SU-DHL-6 (cell line): Measurements from ENCODE around the gene EHBP1.

Experiments
- H2AFZ ChIP-seq: fragments of 200-600 bp; sonication (generic); 2 replicates; pipeline ENCODE4 v1.6.1; 2014; ENCODE audit warnings: low read depth, mild to moderate bottlenecking, moderate library complexity, mixed read lengths, antibody characterized with exemption, low read length; ENCODE audit not compliant: severe bottlenecking
- H3F3A ChIP-seq: fragments of 200-600 bp; shearing (Covaris generic); 2 replicates; pipeline ENCODE4 v1.6.0; 2016; ENCODE audit warnings: antibody characterized with exemption, mild to moderate bottlenecking; ENCODE audit not compliant: insufficient read depth
- H3K27ac ChIP-seq: fragments of 200-600 bp; sonication (generic); 2 replicates; pipeline ENCODE4 v1.5.1; 2016; ENCODE audit warnings: low read depth, mild to moderate bottlenecking, low read length, moderate library complexity, mixed read lengths
- H3K27me3 ChIP-seq: fragments of 200-600 bp; sonication (generic), shearing (Covaris generic); 2 replicates; pipeline ENCODE4 v1.6.0; 2014; ENCODE audit warnings: mild to moderate bottlenecking, low read length
- H3K36me3 ChIP-seq: fragments of 200-600 bp; sonication (generic); 2 replicates; pipeline ENCODE4 v1.6.1; 2014; ENCODE audit warnings: mild to moderate bottlenecking, low read length, mixed read lengths
- H3K4me2 ChIP-seq: fragments of 300-600, 200-600 bp; shearing (Covaris generic), sonication (generic); 2 replicates; pipeline ENCODE4 v1.6.0; 2014; ENCODE audit warnings: low read length, low read depth, mild to moderate bottlenecking; ENCODE audit not compliant: poor library complexity, severe bottlenecking
- H3K4me3 ChIP-seq: fragments of 200-600 bp; sonication (generic); 2 replicates; pipeline ENCODE4 v1.5.1; 2014; ENCODE audit warnings: antibody characterized with exemption, low read length, mild to moderate bottlenecking, mixed read lengths; ENCODE audit not compliant: insufficient read depth, poor library complexity, severe bottlenecking
- H3K79me2 ChIP-seq: fragments of 200-600 bp; sonication (generic); 2 replicates; pipeline ENCODE4 v1.6.1; 2014; ENCODE audit warnings: mild to moderate bottlenecking, low read length, moderate library complexity; ENCODE audit not compliant: insufficient read depth
- H3K9ac ChIP-seq: fragments of 200-600 bp; sonication (generic); 2 replicates; pipeline ENCODE4 v1.7.0; 2014; ENCODE audit warnings: mild to moderate bottlenecking, low read length
- H3K9me2 ChIP-seq: fragments of 200-600 bp; sonication (generic); replicated peaks from 2 replicates; pipeline ENCODE4 v1.6.1; 2014; ENCODE audit warnings: low read length; ENCODE audit not compliant: insufficient read depth
- H3K9me3 ChIP-seq: fragments of 200-600 bp; sonication (generic); 2 replicates; pipeline ENCODE4 v1.6.1; 2014; ENCODE audit warnings: low read length, mixed read lengths; ENCODE audit not compliant: insufficient read depth
- H4K20me1 ChIP-seq: fragments of 200-600 bp; sonication (generic); 2 replicates; pipeline ENCODE4 v1.6.1; 2014; ENCODE audit warnings: low read depth, mild to moderate bottlenecking, antibody characterized with exemption, low read length, moderate library complexity, mixed read lengths
- CTCF ChIP-seq: fragments of 200-600 bp; sonication (generic); IDR thresholded peaks from one replicate; pipeline ENCODE4 v1.5.1; 2017; ENCODE audit warnings: antibody characterized with exemption, mild to moderate bottlenecking, low read length, moderate library complexity; ENCODE audit not compliant: insufficient read depth, poor library complexity, severe bottlenecking
- EZH2phosphoT487 ChIP-seq: fragments of 200-600 bp; sonication (generic), shearing (Covaris generic); conservative IDR thresholded peaks from 2 replicates; pipeline ENCODE4 v1.6.1; 2018; ENCODE audit warnings: mild to moderate bottlenecking, antibody characterized with exemption, low read length, moderate library complexity, mixed read lengths

EHBP1 gene

GRCh38 chr2:62871506-62871905 is 166.0 kb downstream of the EHBP1 start:
- Histone ChIP-seq H3F3A (no peaks in the 10 kb centered on the region), H3K27me3 (no peaks in the 10 kb centered on the region), H3K4me2 (no peak overlapping the region), H3K9me2 (no peaks in the 10 kb centered on the region), H3K9ac (no peak overlapping the region), H4K20me1 (no peaks in the 10 kb centered on the region), H3K9me3 (peaks cover 7% of the 10 kb centered on the region; the same call in 1 of the 2 replicates), H3K4me3 (no peak overlapping the region), H3K79me2 (no peaks in the 10 kb centered on the region), H3K27ac (no peak overlapping the region), H2AFZ (no peak overlapping the region), H3K36me3 (peaks cover 18% of the 10 kb centered on the region)
- TF ChIP-seq EZH2phosphoT487 (no peak), CTCF (no peak)

DNA sequence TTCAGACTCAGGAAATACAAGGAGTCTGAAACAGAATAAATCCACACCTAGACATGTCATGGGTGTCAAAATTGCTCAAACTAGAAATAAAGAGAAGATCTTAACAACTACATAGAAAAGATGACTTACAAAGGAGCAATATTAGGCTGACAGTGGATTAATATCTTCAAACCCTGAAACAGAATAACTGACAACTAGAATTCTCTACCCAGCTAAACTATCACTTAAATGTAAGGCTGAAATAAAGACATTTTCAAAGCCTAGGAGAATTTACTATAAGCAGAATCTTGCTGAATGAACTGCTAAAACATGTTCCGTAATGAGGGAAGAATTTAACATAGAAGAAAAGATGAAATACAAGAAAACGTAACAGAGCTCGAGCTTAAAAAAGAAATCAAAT is 168.1 kb downstream of the EHBP1 start:
- H3K9ac ChIP-seq, result no peak overlapping the region
- H3F3A ChIP-seq, result no peaks in the 10 kb centered on the region
- no peak overlapping the region for H3K4me2 ChIP-seq
- H3K27me3 ChIP-seq, result no peaks in the 10 kb centered on the region
- no peaks in the 10 kb centered on the region for H3K9me2 ChIP-seq
- peaks cover 16% of the 10 kb centered on the region for H3K36me3 ChIP-seq
- H3K79me2 ChIP-seq, result no peaks in the 10 kb centered on the region
- peaks cover 7% of the 10 kb centered on the region; the same call in 1 of the 2 replicates for H3K9me3 ChIP-seq
- no peak overlapping the region for H3K4me3 ChIP-seq
- no peaks in the 10 kb centered on the region for H4K20me1 ChIP-seq
- TF ChIP-seq EZH2phosphoT487 (no peak), CTCF (no peak)
- H2AFZ ChIP-seq, result no peak overlapping the region
- no peak overlapping the region for H3K27ac ChIP-seq

DNA sequence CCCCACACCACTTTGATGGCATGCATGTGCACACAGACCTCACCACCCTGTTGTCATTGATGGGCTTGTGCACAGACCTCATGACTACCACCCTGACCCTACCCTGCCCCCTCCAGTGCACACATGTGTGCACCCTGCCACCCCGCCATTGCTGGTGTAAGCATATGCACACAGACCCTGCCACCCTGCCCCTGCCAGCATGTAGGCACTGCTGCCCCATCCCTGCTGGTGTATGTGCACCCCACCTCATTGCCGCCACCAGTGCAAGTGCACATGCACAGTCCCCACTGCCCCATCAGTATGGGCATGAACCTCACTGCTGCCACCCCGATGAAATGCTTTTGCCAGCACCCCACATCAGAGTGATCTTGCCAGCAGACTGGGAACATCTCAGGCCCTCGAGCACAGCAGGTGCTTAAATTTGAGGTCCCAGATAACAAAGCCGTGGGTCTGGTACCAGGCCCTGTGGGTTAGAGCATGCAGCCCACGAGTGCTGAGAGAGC is 169.4 kb downstream of the EHBP1 start:
- no peak overlapping the region for H3K4me2 ChIP-seq
- TF ChIP-seq EZH2phosphoT487 (no peak), CTCF (no peak)
- no peak overlapping the region for H3K27ac ChIP-seq
- peaks cover 16% of the 10 kb centered on the region for H3K36me3 ChIP-seq
- no peaks in the 10 kb centered on the region for H4K20me1 ChIP-seq
- no peaks in the 10 kb centered on the region for H3K27me3 ChIP-seq
- H3K9me2 ChIP-seq, result no peaks in the 10 kb centered on the region
- H2AFZ ChIP-seq, result no peak overlapping the region
- no peaks in the 10 kb centered on the region for H3F3A ChIP-seq
- no peaks in the 10 kb centered on the region for H3K79me2 ChIP-seq
- H3K9me3 ChIP-seq, result peaks cover 7% of the 10 kb centered on the region; the same call in 1 of the 2 replicates
- H3K9ac ChIP-seq, result no peak overlapping the region
- H3K4me3 ChIP-seq, result no peak overlapping the region
